NCI-H187 treated with DMSO at 0.1 percent for 48 hours (cell line): ENCODE results near the gene ATAD1.
"Not testable (repeated sequence)": the region's sequence is repeated elsewhere in the genome, so short reads cannot be mapped to it uniquely, and the experiment has no call there.

Source experiments
- DNase-seq: peaks from one replicate; lab custom pipeline; 2025; lab: John Stamatoyannopoulos, UW

Gene ATAD1

DNA sequence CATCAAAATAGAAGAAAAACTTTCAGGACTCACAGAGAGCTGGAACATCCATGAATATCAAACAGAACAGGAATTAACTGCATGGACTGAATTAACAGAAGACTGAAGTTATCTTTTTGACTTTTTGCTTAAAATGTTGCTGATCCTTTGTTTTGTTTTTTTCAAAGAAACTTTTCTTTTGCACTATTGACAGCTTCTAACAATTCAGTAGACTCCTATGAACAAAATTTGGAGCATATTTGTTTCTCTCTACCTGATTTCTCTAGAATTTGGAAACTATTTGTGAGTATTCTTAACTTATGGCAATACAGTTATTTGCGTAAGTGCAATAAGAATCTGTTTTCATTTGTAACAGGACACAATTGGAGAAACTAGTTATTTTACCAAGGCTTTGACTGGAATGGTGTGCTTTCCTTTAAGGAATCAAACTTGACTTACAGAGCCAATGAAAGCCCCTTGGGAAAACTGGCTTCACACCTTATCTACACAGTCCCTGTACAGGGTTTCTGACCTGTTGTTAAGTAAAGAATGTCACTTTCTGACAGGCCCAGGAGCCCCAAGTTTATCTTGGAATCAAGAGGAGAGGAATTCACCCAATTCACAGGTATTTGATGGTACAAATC is 16.1 kb downstream of the ATAD1 start:
- DNase-seq: not testable (repeated sequence)

DNA sequence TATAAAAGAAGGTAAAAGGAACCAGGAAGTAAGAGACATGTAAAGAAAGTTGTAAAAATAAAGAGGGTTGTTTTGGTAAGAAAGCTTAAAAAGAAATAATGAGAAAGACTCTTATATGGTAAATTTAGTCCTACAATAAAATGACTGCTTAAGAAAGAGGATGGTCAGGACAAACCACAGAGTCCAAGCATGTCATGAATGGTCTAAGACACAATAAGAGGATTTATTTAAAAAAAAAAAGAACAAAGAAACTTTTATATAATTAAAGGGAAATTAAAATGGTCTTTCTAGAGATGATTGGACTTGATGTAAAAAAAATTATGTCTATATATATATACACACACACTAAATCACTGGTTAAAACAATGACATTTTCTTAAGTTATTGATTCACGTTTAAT is 18.2 kb downstream of the ATAD1 start:
- no peak for DNase-seq

DNA sequence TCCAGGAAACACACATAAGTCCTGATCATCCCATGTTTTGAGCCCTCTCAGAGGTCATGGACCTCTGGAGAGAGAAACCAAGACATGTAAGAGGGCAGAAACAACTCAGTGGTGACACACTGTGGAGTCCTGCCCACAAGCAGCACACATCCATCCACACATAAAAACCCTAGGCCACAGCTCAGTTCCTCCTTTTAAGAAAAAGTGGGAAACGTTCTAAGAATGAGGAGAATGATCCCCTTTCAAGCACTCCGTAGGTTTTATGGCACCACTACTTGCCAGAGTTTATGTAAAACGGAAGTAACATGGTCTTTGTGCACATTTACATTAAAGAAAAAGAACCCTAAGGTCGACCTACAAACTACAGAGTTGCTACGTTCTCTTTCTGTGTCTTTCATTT is 19.9 kb downstream of the ATAD1 start:
- DNase-seq: no peak

DNA sequence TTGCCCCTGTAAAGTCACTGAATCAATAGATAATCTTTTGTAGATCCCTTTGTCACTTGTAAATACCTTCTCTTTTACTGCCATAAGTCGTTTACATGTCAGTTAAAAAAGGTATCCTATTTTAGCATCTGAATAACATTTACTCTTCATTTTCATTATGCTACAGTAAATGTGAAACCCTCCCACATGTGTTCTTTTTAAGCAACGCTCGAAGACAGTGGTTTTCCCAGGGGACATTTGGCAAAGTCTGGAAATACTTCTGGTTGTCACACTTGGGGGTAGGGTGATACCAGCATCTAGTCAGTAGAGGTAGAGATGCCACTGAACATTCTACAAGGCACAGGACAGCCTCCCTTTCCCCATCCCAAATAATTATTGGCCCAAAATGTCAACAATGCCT is 23.7 kb downstream of the ATAD1 start:
- DNase-seq: no peak

DNA sequence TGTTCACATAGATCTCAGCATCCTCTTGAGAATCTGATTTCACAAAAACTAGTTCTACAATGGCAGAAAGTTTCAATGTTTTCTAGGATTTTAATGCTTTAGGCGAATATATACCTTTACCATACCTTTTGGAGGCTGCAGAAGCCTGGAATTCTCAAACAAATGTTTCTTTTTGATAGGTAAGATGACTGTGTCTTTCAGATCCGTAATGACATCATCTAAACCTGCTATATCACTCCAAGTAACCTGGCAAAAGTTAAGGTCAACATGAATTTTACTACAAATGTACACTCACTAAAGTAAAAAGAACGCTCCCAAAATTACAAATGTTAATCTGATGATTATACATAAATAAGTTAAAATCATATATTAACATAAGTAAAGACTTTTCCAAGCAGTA is 27.8 kb downstream of the ATAD1 start:
- no peak for DNase-seq

DNA sequence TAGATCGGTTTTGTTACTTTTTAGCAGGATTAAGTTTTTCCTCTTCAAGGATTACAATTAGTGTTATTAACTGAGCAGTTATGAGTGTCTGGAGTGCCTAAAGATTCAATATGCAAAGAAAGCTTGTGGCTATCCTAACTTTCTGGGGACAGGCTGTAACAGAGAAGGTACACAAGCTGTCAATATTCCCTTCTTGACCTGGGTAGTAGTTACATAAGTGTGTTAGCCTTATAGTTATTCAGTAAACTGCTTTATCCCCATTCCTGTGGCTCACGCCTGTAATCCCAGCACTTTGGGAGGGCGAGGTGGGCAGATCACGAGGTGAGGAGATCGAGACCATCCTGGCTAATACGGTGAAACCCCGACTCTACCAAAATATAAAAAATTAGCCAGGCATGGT is 31.6 kb downstream of the ATAD1 start:
- no peak for DNase-seq

DNA sequence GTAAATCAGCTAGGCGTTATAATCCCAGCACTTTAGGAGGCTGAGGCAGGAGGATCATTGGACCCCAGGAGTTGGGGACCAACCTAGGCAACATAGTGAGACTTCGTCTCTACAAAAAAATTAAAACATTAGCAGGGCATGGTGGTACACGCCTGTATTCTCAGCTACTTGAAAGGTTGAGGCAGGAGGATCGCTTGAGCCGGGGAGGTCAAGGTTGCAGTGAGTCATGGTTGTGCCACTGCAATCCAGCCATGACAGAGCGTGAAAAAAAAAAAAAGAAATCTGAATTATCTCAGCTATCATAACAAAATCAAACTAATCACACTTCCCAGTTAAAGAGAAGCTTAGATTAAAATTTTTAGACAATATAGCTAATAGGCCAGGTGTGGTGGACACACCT is 35.3 kb downstream of the ATAD1 start:
- no peak for DNase-seq

DNA sequence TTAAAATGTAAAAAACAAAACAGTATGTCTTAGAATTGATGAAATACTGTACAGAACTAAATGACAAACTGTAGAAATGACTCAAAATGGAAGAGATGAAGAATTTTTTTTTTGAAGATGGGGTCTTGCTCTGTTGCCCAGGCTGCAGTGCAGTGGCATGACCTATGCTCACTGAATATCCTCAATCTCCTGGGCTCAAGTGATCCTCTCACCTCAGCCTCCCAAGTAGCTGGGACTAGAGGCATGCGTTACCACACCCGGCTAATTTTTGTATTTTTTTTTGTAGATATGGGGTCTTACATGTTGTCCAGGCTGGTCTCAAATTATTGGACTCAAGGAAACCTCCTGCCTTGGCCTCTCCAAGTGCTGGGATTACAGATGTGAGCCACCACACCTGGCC is 36.5 kb downstream of the ATAD1 start:
- DNase-seq: no peak

DNA sequence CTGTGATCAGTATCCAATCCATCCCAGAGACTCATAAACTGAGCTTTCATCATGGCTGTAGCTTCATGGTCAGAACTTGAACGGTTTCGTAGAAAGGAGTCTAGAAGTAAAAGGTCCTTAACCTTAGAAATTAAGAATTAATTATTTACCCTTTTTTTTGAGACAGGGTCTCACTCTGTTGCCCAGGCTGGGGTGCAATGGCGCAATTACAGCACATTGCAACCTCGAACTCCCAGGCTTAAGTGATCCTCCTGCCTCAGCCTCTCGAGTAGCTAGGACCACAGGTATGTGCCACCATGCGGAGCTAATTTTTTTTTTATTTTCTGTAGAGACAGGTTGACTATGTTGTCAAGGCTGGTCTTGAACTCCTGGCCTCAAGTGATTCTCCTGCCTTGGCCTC is 41.7 kb downstream of the ATAD1 start:
- no peak for DNase-seq

DNA sequence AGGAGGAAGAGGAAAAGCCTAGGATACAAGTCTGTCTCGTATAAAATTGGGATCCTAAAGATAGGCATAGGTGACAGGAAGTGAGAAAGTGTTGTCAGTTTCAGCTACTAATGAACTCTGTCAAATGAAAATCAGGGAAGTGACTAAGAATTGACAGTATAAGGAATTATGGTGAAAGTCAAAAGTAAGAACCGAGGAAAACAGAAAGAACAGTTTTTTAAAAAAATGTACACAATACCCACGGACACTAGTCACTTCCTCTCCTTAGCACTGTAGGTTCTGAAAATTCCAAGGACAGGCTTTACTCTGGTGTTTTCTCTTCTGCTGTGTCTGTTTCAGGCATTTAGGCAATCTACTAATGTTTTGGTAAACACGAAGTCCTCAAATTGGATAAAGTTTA is 42.3 kb downstream of the ATAD1 start:
- no peak for DNase-seq

DNA sequence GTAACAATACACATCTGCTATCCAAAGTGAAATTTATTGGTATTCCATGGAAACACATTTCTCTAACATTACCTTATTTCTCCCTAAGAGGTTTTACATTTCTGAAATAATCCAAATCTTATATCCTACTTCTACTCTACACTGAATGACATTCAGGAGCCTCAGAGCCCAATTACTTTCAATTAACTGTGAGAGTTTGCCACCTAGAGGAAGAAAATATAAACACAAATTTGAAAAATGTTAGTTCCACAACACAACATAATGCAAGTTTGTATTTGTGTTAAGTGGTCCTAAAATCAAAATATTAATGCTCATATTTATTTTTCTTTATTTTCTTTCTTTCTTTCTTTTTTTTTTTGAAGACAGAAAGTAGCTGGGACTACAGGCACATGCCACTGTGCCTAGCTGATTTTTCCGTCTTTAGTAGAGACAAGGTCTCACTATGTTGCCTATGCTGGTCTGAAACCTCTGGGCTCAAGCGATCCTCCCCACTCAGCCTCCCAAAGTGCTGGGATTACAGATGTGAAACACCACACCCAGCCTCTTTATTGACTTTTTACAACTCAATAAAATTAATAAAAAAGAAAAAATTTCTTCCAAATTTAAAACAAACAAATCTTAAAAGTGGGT is 46.0 kb downstream of the ATAD1 start:
- DNase-seq: no peak

DNA sequence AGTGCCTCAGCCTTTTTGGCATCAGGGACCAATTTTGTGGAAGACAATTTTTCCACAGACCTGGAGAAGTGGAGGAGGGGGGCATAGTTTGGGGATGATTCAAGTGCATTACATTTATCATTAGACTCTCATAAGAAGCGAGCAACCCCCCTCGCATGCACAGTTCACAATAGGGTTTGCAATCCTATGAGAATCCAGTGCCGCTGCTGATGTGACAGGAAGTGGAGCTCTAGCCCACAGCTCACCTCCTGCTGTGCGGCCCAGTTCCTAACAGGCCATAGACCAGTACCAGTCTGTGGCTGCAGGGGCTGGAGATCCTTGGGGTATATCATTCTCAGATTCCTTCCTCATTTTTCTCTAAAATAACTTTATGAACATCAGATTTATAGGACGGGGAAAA is 50.8 kb downstream of the ATAD1 start:
- DNase-seq: no peak

DNA sequence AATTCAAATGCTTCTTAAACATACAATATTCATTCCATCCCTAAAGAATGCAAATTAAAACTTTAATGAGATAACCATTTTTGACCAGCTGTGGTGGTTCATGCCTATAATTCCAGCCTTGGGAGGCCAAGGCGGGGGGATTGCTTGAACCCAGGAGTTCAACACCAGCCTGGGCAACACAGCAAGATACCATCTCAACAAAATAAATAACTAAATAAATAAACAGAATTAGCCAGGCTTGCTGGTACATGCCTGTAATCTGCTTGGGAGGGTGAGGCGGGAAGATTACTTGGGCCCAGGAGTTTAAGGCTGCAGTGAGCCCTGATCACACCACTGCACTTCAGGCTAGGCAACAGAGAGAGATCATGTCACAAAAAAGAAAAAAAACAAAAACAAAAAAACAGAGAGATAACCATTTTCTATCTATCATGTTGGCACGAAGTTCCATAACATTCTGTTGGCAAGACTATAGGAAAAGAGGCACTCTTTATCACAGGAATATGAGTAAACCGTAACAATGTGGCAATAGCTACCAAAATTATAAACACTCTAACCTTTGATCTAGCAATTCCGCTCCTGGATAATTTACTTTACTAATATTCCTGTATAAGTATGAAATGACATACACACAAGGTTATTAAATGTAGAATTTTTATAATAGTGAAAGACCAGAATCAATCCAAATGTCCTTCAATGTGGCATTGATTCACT is 52.2 kb downstream of the ATAD1 start:
- DNase-seq: no peak

DNA sequence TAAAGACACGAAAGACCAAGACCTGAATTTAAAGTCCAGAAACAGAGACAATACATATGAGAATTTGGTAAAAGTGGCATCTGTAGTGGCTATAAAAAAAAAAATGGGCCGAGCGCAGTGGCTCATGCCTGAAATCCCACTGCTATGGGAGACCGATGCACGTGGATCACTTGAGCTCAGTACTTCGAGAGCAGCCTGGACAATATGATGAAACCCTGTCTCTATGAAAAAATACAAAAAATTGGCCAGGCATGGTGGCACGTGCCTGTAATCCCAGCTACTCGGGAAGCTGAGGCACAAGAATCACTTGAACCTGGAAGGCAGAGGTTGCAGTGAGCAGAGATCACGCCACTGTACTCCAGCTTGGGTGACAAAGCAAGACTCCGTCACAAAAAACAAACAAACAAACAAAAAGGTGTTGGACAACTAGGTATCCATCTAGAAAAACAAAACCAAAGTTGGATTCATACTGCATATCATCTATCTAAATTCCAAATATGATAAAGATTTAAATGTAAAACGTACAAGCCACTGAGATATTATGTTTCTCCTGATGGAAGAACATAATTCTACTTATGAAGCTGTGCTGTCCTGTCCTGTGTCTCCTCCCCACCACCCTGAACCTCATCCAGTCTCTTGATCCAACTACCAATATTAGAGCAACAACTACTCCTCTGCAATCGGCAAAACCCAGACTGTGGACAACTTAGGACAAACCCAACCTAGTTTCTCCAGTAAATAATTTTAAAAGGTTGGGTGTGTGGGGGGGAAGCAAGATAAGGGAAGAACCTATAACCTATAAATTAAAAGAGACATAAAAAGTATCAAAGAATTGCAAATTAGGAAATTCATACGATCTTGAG is 53.7 kb downstream of the ATAD1 start:
- DNase-seq: no peak

DNA sequence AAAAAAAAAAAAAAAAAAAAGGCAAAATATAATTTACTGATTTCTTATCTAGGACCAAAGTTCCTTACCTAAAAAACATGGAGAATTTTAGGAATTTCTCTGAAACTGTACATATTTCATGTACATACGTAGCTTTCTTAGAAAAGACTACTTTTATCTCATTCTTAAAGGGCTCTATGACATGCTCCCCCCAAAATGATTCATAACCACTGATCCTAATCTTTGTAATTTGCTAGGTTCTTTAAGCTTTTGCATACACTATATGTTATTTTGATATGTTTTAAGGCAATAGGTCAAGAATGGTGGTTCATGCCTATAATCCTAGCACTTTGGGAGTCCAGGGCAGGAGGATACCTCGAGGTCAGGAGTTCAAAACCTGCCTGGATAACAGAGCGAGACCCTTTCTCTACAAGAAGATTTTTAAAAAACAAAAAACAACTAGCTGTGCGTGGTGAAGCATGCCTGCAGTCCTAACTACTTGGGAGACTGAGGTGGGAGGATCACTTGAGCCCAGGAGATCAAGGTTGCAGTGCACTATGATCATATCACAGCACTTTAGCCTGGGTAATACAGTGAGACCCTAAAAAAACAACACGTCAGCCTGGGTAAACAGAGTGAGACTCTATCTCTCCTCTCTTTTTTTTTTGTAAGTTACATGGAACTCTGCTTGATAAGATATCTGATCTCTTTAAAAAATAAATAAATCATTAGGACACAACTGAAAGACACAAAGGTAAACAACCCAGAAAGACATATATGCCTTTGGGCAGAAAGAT is 54.8 kb downstream of the ATAD1 start:
- no peak for DNase-seq

DNA sequence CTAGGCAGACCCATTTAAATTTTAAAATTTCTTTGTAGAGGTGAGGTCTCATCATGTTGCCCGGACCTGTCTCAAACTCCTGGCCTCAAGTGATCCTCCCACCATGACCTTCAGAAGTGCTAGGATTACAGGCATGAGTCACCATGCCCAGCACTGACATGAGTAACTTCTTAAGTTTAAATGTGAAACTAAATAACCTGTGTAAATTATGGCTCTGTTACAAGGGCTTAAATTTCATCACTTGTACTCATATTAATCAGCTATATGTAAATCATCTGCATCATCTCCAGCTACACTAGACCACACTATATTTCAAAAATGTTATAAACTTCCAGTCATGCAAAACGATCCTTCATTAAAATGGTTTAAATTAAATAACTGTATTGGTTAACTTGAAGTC is 56.1 kb downstream of the ATAD1 start:
- DNase-seq: no peak

DNA sequence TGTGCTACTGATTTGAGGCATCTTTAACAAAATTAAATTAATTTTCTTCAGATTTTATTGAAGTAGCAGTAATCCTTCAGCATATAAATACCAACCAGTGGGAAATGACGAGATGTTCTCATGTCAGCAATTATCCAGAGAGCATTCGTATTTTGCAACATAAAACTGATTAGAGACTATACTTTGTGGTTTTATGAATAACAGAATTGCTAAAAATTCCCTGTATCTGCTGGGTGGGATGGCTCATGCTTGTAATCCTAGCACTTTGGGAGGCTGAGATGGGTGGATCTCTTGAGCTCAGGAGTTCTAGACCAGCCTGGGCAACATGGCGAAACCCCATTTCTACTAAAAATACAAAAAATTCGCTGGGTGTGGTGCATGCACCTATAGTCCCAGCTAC is 56.9 kb downstream of the ATAD1 start:
- no peak for DNase-seq

DNA sequence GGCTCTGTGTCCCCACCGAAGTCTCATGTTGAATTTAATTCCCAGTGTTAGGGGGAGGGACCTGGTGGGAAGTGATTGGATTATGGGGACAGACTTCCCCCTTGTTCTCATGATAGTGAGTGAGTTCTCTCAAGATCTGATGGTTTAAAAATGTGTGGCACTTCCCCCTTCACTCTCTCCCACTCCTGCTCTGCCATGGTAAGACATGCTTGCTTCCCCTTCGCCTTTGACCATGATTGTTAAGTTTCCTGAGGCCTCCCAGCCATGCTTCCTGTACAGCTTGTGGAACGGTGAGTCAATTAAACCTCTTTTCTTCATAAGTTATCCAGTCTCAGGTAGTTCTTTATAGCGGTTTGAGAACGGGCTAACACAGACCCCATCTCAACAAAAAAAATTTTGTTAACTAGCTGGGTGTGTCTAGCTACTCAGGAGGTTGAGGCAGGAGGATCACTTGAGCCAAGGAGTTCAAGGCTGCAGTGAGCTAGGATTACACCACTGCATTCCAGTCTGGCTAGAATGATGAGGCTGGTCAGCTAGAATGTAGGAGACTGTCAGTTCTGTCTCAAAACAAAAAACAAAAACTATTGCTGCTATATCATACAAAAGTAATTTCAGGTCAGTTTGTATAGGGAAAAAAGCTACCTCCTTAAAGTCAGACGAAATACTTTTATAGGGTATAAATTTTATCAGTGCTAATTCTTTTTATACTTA is 57.7 kb downstream of the ATAD1 start:
- no peak for DNase-seq

DNA sequence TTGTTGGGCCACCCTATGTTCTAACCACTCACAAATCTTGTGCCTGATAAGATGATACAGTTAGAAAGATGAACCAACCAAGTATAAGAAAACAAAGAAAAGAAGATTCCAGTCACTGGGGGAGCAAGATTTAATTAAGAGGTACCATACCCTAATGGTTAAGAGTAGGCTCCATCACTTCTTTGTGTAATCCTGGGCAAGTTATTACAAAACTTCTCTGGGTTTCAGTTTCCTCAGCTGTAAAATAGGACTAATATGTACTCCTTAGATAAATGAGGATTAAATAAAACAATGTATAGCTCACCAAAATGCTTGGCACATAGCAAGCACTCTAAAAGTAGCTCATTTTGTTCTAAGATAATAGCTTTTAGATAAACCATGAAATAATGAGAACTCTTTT is 58.5 kb downstream of the ATAD1 start:
- DNase-seq: no peak

DNA sequence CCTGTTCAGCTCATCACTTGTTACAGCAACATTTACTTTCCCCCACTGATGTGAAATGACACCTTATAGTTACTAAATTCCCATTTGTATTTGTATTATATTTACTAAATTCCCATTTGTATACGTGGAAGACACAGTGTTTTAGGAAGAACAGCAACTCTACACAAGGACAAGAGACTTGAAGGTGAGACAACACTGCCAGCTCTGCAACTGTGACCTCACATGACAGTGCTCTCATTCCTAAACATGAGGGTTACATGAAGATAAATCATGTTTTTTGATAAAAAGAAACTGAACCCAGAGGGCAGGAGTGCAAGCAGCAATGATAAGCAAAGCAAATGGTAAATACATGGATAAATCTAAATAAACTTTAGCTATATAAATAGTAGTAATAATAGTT is 60.3 kb downstream of the ATAD1 start:
- no peak for DNase-seq
